ENCODE results near the gene P3H4. TPM values are rescaled to one million over a fixed set of nuclear protein-coding genes. Genes with fewer than 3 reads are reported as not detected.

P3H4 gene
- total and polyA plus RNA-seq, 2 donors (not counting 3 experiments of a cell fraction or from before 2014, with no cell fraction given) = 39.2 to 58.3 TPM

DNA sequence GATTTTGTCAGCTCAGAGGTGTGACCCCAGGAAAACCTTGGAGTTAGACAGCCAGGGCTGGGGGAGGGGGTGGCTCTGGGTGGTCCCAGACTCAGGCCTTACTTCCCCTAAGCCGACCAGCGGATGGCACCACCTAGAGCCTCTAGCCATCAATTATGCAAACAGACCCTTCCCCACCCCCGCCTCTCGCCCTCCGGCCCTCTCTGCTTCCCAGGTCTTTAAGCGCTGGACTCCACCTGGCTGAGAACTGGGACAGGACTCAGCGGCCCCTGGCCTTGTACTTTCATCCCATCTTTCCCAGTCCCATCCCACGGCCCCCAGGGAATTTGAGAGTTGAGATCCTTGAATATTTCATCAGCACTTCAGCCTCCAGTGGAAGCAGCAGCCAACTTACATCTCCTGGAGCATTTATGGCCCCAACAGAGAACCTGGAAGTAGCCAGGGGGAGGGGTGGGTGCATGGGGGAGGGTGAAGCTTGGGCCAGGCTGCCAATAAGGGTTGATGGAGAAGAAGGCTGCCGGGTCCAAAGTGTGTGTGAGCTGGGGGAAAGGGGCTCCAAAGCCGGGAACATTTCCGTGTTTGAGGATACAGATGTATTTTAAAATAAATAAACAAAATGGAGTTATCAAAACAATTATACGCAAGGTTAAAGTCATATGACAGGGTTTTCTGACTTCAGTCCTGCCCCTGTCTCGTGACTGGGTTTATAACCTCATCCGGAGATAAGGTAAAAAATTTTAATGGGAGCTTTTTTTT lies 17.8 kb downstream of the P3H4 start:
- H4K20me1 ChIP-seq (replicated peaks; ENCODE audit: control insufficient read depth, extremely low read depth, insufficient read depth, low read length) = no peaks in the 10 kb centered on the region
- DNase-seq (ENCODE audit: low read depth, low spot score) (peak; percentile 48), FAIRE-seq (peak; percentile 12)
- no peaks in the 10 kb centered on the region for H3K9me1 ChIP-seq (replicated peaks; ENCODE audit: control insufficient read depth, extremely low read depth, insufficient read depth, low read length)
- H3K4me1 ChIP-seq (ENCODE audit: control insufficient read depth, extremely low read depth, insufficient read depth, low read length) = peaks cover 16% of the 10 kb centered on the region
- no peak overlapping the region for H2AFZ ChIP-seq (ENCODE audit: low read depth, low read length)
- no peaks in the 10 kb centered on the region for H3K36me3 ChIP-seq (ENCODE audit: control insufficient read depth in 2 of 2, extremely low read depth in 1 of 2, insufficient read depth in 2 of 2, low read length in 2 of 2)
- no peak overlapping the region for H3K4me3 ChIP-seq (replicated peaks in 1 of 3; ENCODE audit: insufficient read depth in 1 of 3, low read depth in 1 of 3, low read length in 3 of 3)
- peak overlapping the region; percentile 2 for H3K9ac ChIP-seq (replicated peaks; ENCODE audit: extremely low read depth, insufficient read depth, low read length)
- H3K79me2 ChIP-seq (ENCODE audit: control insufficient read depth, insufficient read depth, low read length) = no peaks in the 10 kb centered on the region
- peaks cover 0 to 5% of the 10 kb centered on the region in 2 experiments for H3K27me3 ChIP-seq (ENCODE audit: control insufficient read depth in 2 of 2, insufficient read depth in 2 of 2, low read length in 2 of 2)
- no TSS peak for BruUV-seq (replicated peaks)
- dilution Hi-C loops (cut with MboI; ENCODE audit: extremely low pct_ligation_motif_present, low sequenced_read_pairs) (no loop called here), intact Hi-C loops (cut with micrococcal nuclease) (loop anchor here (1.0 kb wide), 1 partner anchor 17 kb away; no protein-coding TSS in a partner anchor)
- H3K4me2 ChIP-seq (ENCODE audit: insufficient read depth, low read length) = no peak overlapping the region
- H3K27ac ChIP-seq (ENCODE audit: insufficient read depth, low read depth, low read length) = peak overlapping the region; percentile 51
- TF ChIP-seq POLR2A (IDR thresholded peaks at IDR 0.05; ENCODE audit: low read depth, low read length) (no peak), EZH2 (IDR thresholded peaks at IDR 0.05; ENCODE audit: borderline replicate concordance, low read depth, low read length, severe bottlenecking) (no peak), POLR2AphosphoS5 (IDR thresholded peaks at IDR 0.05; ENCODE audit: insufficient read depth, low read depth, low read length) (no peak), FOS (IDR thresholded peaks at IDR 0.05; ENCODE audit: borderline replicate concordance, insufficient read depth, low read length) (no peak), GATA2 (IDR thresholded peaks at IDR 0.05; ENCODE audit: insufficient read depth, insufficient read length, low read depth, low read length) (no peak)
- ChIA-PET POLR2A (interaction anchor here (0.9 to 2.1 kb wide), 4 partner anchors 9 to 21 kb away, joined by 3 to 13 read pairs (median 8); no protein-coding TSS in a partner anchor), CTCF (interaction anchor here (0.7 to 9.8 kb wide), 6 partner anchors 8 to 56 kb away, joined by 3 to 98 read pairs (median 4); partner anchors contain the start of gene JUP)
- H3K9me3 ChIP-seq (replicated peaks; ENCODE audit: control insufficient read depth, insufficient read depth, low read length) = no peaks in the 10 kb centered on the region

All from endothelial cell of umbilical vein (primary cell).